ENCODE results near the gene SRBD1. TPM values are rescaled to one million over a fixed set of nuclear protein-coding genes. Genes with fewer than 3 reads are reported as not detected.

The SRBD1 gene
- total and polyA plus RNA-seq, 7 donors = 2.3 to 6.4 (median 4.0) TPM

GRCh38 chr2:45441571-45441970 is 169.5 kb downstream of the SRBD1 start:
- ATAC-seq (no peak), DNase-seq (no peak)
- no peaks in the 10 kb centered on the region for H3K27me3 ChIP-seq (ENCODE audit: insufficient read depth in 3 of 3, low read length in 2 of 3)
- H3K4me1 ChIP-seq = no peaks in the 10 kb centered on the region
- 84 to 91% (median 90%) methylated on average over 3 of the region's 3 CpGs for WGBS, 3 donors
- intact Hi-C loops (cut with DNase I) = no loop called here
- H3K9me3 ChIP-seq = no peaks in the 10 kb centered on the region
- H3K27ac ChIP-seq = no peak overlapping the region
- TF ChIP-seq CTCF (IDR thresholded peaks at IDR 0.05) = no peak
- H3K4me3 ChIP-seq = no peak overlapping the region
- H3K36me3 ChIP-seq (ENCODE audit: insufficient read depth in 1 of 2, low read depth in 1 of 2) = no peaks in the 10 kb centered on the region

- H3K4me3 ChIP-seq = no peak overlapping the region
- intact Hi-C loops (cut with DNase I) = no loop called here
- WGBS, 3 donors = 81 to 88% (median 82%) methylated on average over 6 of the region's 6 CpGs
- H3K27ac ChIP-seq = no peak overlapping the region
- H3K4me1 ChIP-seq = peaks cover 2% of the 10 kb centered on the region
- TF ChIP-seq CTCF (IDR thresholded peaks at IDR 0.05) = no peak
- H3K36me3 ChIP-seq (ENCODE audit: insufficient read depth in 1 of 2, low read depth in 1 of 2) = no peaks in the 10 kb centered on the region
- H3K27me3 ChIP-seq (ENCODE audit: insufficient read depth in 3 of 3, low read length in 2 of 3) = no peaks in the 10 kb centered on the region
- ATAC-seq (no peak), DNase-seq (no peak)
- H3K9me3 ChIP-seq = no peaks in the 10 kb centered on the region
Measured at GRCh38 chr2:45439788-45440773, 171.0 kb downstream of the SRBD1 start.

GRCh38 chr2:45438872-45439665 is 172.0 kb downstream of the SRBD1 start:
- no peak overlapping the region for H3K4me3 ChIP-seq
- DNase-seq (no peak), ATAC-seq (no peak)
- intact Hi-C loops (cut with DNase I) = no loop called here
- peaks cover 8% of the 10 kb centered on the region for H3K4me1 ChIP-seq
- no peaks in the 10 kb centered on the region for H3K9me3 ChIP-seq
- 98 to 99% (median 99%) methylated on average over 3 of the region's 3 CpGs for WGBS, 3 donors
- no peaks in the 10 kb centered on the region for H3K27me3 ChIP-seq (ENCODE audit: insufficient read depth in 3 of 3, low read length in 2 of 3)
- H3K36me3 ChIP-seq (ENCODE audit: insufficient read depth in 1 of 2, low read depth in 1 of 2) = no peaks in the 10 kb centered on the region
- H3K27ac ChIP-seq = no peak overlapping the region
- no peak for TF ChIP-seq CTCF (IDR thresholded peaks at IDR 0.05)

GRCh38 chr2:45436456-45436855 is 174.6 kb downstream of the SRBD1 start:
- no peak for DNase-seq
- Histone ChIP-seq H3K9me3 (no peaks in the 10 kb centered on the region), H3K36me3 (ENCODE audit: insufficient read depth in 1 of 2, low read depth in 1 of 2) (no peaks in the 10 kb centered on the region), H3K27me3 (ENCODE audit: insufficient read depth in 3 of 3, low read length in 2 of 3) (no peaks in the 10 kb centered on the region), H3K4me3 (no peak overlapping the region), H3K27ac (no peak overlapping the region), H3K4me1 (peaks cover 18% of the 10 kb centered on the region)
- TF ChIP-seq CTCF (IDR thresholded peaks at IDR 0.05) = no peak
- intact Hi-C loops (cut with DNase I) = no loop called here
- ATAC-seq = no peak
- 71 to 97% (median 95%) methylated on average over 2 of the region's 2 CpGs for WGBS, 3 donors

Measured in psoas muscle (tissue), 8 donors.